Upper lobe of left lung (tissue), 6 donors: ENCODE data around the gene CPB2. TPM values are rescaled to one million over a fixed set of nuclear protein-coding genes. Genes with fewer than 3 reads are reported as not detected.

Experiments
- ATAC-seq, 2 donors: fragments of 200-7000 bp; cut with Tn5 transposase; one replicate each; pipeline ENCODE4 v1.9.1; 2022; ENCODE audit warnings: mild to moderate bottlenecking in 2 of 2, moderate library complexity in 2 of 2; ENCODE audit not compliant: low FRiP score in 2 of 2
- DNase-seq, 2 donors: peaks; one replicate each; pipeline ENCODE4 v3.0.0-alpha.2; 2019 to 2020
- H3K27ac ChIP-seq, 4 donors: fragments of 200-600 bp; sonication (generic); one replicate each; pipeline ENCODE4 v1.5.1; 2016 to 2019
- H3K27me3 ChIP-seq, 4 donors: fragments of 200-600 bp; sonication (generic); one replicate each; pipeline ENCODE4 v1.5.1; 2017 to 2019
- H3K36me3 ChIP-seq, 4 donors: fragments of 200-600 bp; sonication (generic); one replicate each; pipeline ENCODE4 v1.5.1; 2016 to 2019
- H3K4me1 ChIP-seq, 4 donors: fragments of 200-600 bp; sonication (generic); one replicate each; pipeline ENCODE4 v1.5.1; 2018 to 2019
- H3K4me3 ChIP-seq, 4 donors: fragments of 200-600 bp; sonication (generic); one replicate each; pipeline ENCODE4 v1.5.1; 2017 to 2019; ENCODE audit warnings: mild to moderate bottlenecking in 2 of 4, moderate library complexity in 1 of 4
- H3K9me3 ChIP-seq, 4 donors: fragments of 200-600 bp; sonication (generic); one replicate each; pipeline ENCODE4 v1.5.1; 2018 to 2019
- CTCF ChIP-seq, 6 experiments: fragments of 450-650 bp in 4 of 6; fragments of 200-600 bp in 2 of 6; sonication (generic) in 2 of 6; IDR thresholded peaks; one replicate each; pipeline ENCODE4 v1.5.1; 2016 to 2019; ENCODE audit warnings: antibody characterized with exemption in 6 of 6
- EP300 ChIP-seq, 4 donors: sonication (generic); formaldehyde crosslinking; IDR thresholded peaks; one replicate each; pipeline ENCODE4 v1.5.1; 2017; ENCODE audit warnings: antibody characterized with exemption in 4 of 4, control low read depth in 2 of 4
- POLR2A ChIP-seq, 4 donors: fragments of 450-650 bp; IDR thresholded peaks; one replicate each; pipeline ENCODE4 v1.5.1; 2016 to 2017; ENCODE audit warnings: antibody characterized with exemption in 4 of 4, mild to moderate bottlenecking in 2 of 4
- POLR2AphosphoS5 ChIP-seq, 2 donors: sonication (generic); formaldehyde crosslinking; IDR thresholded peaks; one replicate each; pipeline ENCODE4 v1.5.1; 2017; ENCODE audit warnings: antibody characterized with exemption in 2 of 2
- WGBS, 2 donors: methylation state at CpG; one replicate each; pipeline ENCODE4 v1.1.5; 2017 to 2018; 5-methylcytosine and 5-hydroxymethylcytosine counted together
- total RNA-seq, 6 donors: library from RNA; depleted of rRNA in 4 of 6; stranded (reverse); fragments of >200 nt in 4 of 6; gene quantifications; one replicate each; pipeline versions ENCODE4 v1.1.0 to v1.2.1, GENCODE V29; 2016 to 2021
- donor health status: DM: no; HTN: no; CAD: no; lungs with moderate emphysema.
- donor health status: DM: no; HTN: yes; CAD: no; lungs with severe emphysema.

CPB2 gene
- total RNA-seq, 6 donors from 2014 or later, result 2.1 to 114 (median 21.3) TPM

GRCh38 chr13:46142776-46143175, 37.9 kb upstream of the CPB2 start:
- no peaks in the 10 kb centered on the region for H3K27me3 ChIP-seq
- ATAC-seq (no peak), DNase-seq (no peak)
- H3K36me3 ChIP-seq, result peaks cover 0 to 17% (median 4%) of the 10 kb centered on the region in 4 donors
- H3K27ac ChIP-seq, result no peak overlapping the region
- TF ChIP-seq POLR2AphosphoS5 (IDR thresholded peaks at IDR 0.05) (no peak), EP300 (IDR thresholded peaks at IDR 0.05) (no peak), CTCF (IDR thresholded peaks at IDR 0.05) (no peak), POLR2A (IDR thresholded peaks at IDR 0.05) (no peak)
- H3K4me1 ChIP-seq, result peaks cover 0 to 4% (median 1%) of the 10 kb centered on the region in 4 donors
- no peak overlapping the region for H3K4me3 ChIP-seq
- no peaks in the 10 kb centered on the region for H3K9me3 ChIP-seq
- WGBS, 2 donors, result 68 to 79% methylated on average over 3 of the region's 3 CpGs

- H3K36me3 ChIP-seq, result peaks cover 0 to 13% (median 4%) of the 10 kb centered on the region in 4 donors
- ATAC-seq, result no peak
- WGBS, 2 donors, result 79 to 80% methylated on average over 2 of the region's 2 CpGs
Observed at GRCh38 chr13:46140044-46140443, 35.2 kb upstream of the CPB2 start.

GRCh38 chr13:46137627-46138317, 32.9 kb upstream of the CPB2 start:
- no peak for ATAC-seq
- no peak for DNase-seq
- H3K36me3 ChIP-seq, result peaks cover 0 to 9% (median 2%) of the 10 kb centered on the region in 4 donors
- no peaks in the 10 kb centered on the region for H3K27me3 ChIP-seq
- H3K4me1 ChIP-seq, result peaks cover 0 to 11% (median under 1%) of the 10 kb centered on the region in 4 donors
- no peak overlapping the region for H3K27ac ChIP-seq
- TF ChIP-seq POLR2AphosphoS5 (IDR thresholded peaks at IDR 0.05) (no peak), EP300 (IDR thresholded peaks at IDR 0.05) (no peak), CTCF (IDR thresholded peaks at IDR 0.05) (no peak), POLR2A (IDR thresholded peaks at IDR 0.05) (no peak)
- 85 to 86% methylated on average over 2 of the region's 2 CpGs for WGBS, 2 donors
- no peak overlapping the region for H3K4me3 ChIP-seq
- no peaks in the 10 kb centered on the region for H3K9me3 ChIP-seq

More at GRCh38 chr13:46140044-46140443, 35.2 kb upstream of the CPB2 start:
- Histone ChIP-seq H3K9me3 (no peaks in the 10 kb centered on the region), H3K4me3 (no peak overlapping the region), H3K27me3 (no peaks in the 10 kb centered on the region), H3K27ac (no peak overlapping the region), H3K4me1 (peaks cover 0 to 6% (median 2%) of the 10 kb centered on the region in 4 donors)
- DNase-seq, result no peak
- TF ChIP-seq CTCF (IDR thresholded peaks at IDR 0.05) (no peak), EP300 (IDR thresholded peaks at IDR 0.05) (no peak), POLR2AphosphoS5 (IDR thresholded peaks at IDR 0.05) (no peak), POLR2A (IDR thresholded peaks at IDR 0.05) (no peak)

GRCh38 chr13:46136688-46137087, 31.9 kb upstream of the CPB2 start:
- H3K27me3 ChIP-seq, result no peaks in the 10 kb centered on the region
- H3K4me1 ChIP-seq, result peaks cover 0 to 11% (median 0%) of the 10 kb centered on the region in 4 donors
- H3K27ac ChIP-seq, result no peak overlapping the region
- no peaks in the 10 kb centered on the region for H3K9me3 ChIP-seq
- H3K36me3 ChIP-seq, result peaks cover 0 to 9% (median 4%) of the 10 kb centered on the region in 4 donors
- ATAC-seq (no peak), DNase-seq (no peak)
- no peak for TF ChIP-seq POLR2A (IDR thresholded peaks at IDR 0.05)
- TF ChIP-seq CTCF (IDR thresholded peaks at IDR 0.05), result no peak
- TF ChIP-seq POLR2AphosphoS5 (IDR thresholded peaks at IDR 0.05), result no peak
- no peak for TF ChIP-seq EP300 (IDR thresholded peaks at IDR 0.05)
- 86 to 87% methylated on average over 4 of the region's 4 CpGs for WGBS, 2 donors
- H3K4me3 ChIP-seq, result no peak overlapping the region
